RWPE2 (cell line): ENCODE measurements around the gene PRM1.

Experiments used
- ATAC-seq: fragments of 200-7000 bp; cut with Tn5 transposase; 3 replicates; pipeline ENCODE4 v1.9.1; 2021; ENCODE audit warnings: low read depth
- DNase-seq: peaks from one replicate; pipeline ENCODE4 v3.0.0-alpha.2; 2020; ENCODE audit warnings: low spot score
- H3K27ac ChIP-seq: fragments of 450-650 bp; 2 replicates; pipeline ENCODE4 v1.5.1; 2017; ENCODE audit warnings: mild to moderate bottlenecking; ENCODE audit not compliant: poor library complexity, severe bottlenecking
- H3K27me3 ChIP-seq: fragments of 250-450 bp; sonication (Bioruptor Pico); 2 replicates; pipeline ENCODE4 v1.5.1; 2021; ENCODE audit warnings: mild to moderate bottlenecking, moderate library complexity; ENCODE audit not compliant: insufficient read depth, poor library complexity, severe bottlenecking
- H3K36me3 ChIP-seq: fragments of 250-450 bp; sonication (Bioruptor Pico); 2 replicates; pipeline ENCODE4 v1.5.1; 2020; ENCODE audit warnings: low read depth, mild to moderate bottlenecking, moderate library complexity
- H3K4me1 ChIP-seq: fragments of 250-450 bp; sonication (Bioruptor Pico); 2 replicates; pipeline ENCODE4 v1.5.1; 2021; ENCODE audit warnings: mild to moderate bottlenecking, moderate library complexity; ENCODE audit not compliant: insufficient read depth, poor library complexity, severe bottlenecking
- H3K4me3 ChIP-seq: fragments of 250-450 bp; sonication (Bioruptor Pico); 2 replicates; pipeline ENCODE4 v1.5.1; 2021; ENCODE audit warnings: mild to moderate bottlenecking, moderate library complexity; ENCODE audit not compliant: severe bottlenecking
- H3K9me3 ChIP-seq: fragments of 250-450 bp; sonication (Bioruptor Pico); 2 replicates; pipeline ENCODE4 v1.5.1; 2021; ENCODE audit warnings: mild to moderate bottlenecking, moderate library complexity; ENCODE audit not compliant: severe bottlenecking
- CTCF ChIP-seq: fragments of 450-650 bp; IDR thresholded peaks from one replicate; pipeline ENCODE4 v1.5.1; 2017; ENCODE audit warnings: mild to moderate bottlenecking, moderate library complexity; ENCODE audit not compliant: poor library complexity, severe bottlenecking

Gene PRM1

GRCh38 chr16:11255737-11256660, 25.1 kb downstream of the PRM1 start, which contains the start of gene SOCS1:
SOCS1 (minus strand) TSS chr16:11256204; CDS start chr16:11255478, 726 bp downstream.
- Histone ChIP-seq H3K27ac (peak within 1 kb of the TSS; percentile 64), H3K9me3 (no peaks in the 10 kb centered on the region), H3K4me1 (no peaks in the 10 kb centered on the region), H3K4me3 (peak within 1 kb of the TSS; percentile 93), H3K36me3 (no peaks in the 10 kb centered on the region), H3K27me3 (no peaks in the 10 kb centered on the region)
- TF ChIP-seq CTCF = peak; percentile 96
- ATAC-seq (peak; percentile 62), DNase-seq (no peak)

- DNase-seq (no peak), ATAC-seq (peak; percentile 7)
- Histone ChIP-seq H3K9me3 (no peaks in the 10 kb centered on the region), H3K36me3 (no peaks in the 10 kb centered on the region), H3K4me3 (peak overlapping the region; percentile 93), H3K4me1 (no peaks in the 10 kb centered on the region), H3K27me3 (no peaks in the 10 kb centered on the region), H3K27ac (peak overlapping the region; percentile 64)
- no peak for TF ChIP-seq CTCF
These were observed 26.0 kb downstream of the PRM1 start for GRCh38 chr16:11254913-11255736.

- no peak for ATAC-seq
- Histone ChIP-seq H3K27me3 (no peaks in the 10 kb centered on the region), H3K36me3 (no peaks in the 10 kb centered on the region), H3K27ac (no peak overlapping the region), H3K4me3 (peak overlapping the region; percentile 93), H3K9me3 (no peaks in the 10 kb centered on the region), H3K4me1 (no peaks in the 10 kb centered on the region)
- DNase-seq = no peak
- no peak for TF ChIP-seq CTCF
These were observed 26.9 kb downstream of the PRM1 start for GRCh38 chr16:11253995-11254912.

- Histone ChIP-seq H3K27ac (no peak overlapping the region), H3K36me3 (no peaks in the 10 kb centered on the region), H3K4me1 (no peaks in the 10 kb centered on the region), H3K4me3 (no peak overlapping the region), H3K9me3 (no peaks in the 10 kb centered on the region), H3K27me3 (no peaks in the 10 kb centered on the region)
- no peak for TF ChIP-seq CTCF
- DNase-seq = no peak
- no peak for ATAC-seq
These were observed 27.8 kb downstream of the PRM1 start for GRCh38 chr16:11253009-11253994.
